Activated naive CD8-positive, alpha-beta T cell treated with anti-CD3 and anti-CD28 coated beads for 36 hours (primary cell): ENCODE data around the gene WHAMM. TPM values are rescaled to one million over a fixed set of nuclear protein-coding genes. Genes with fewer than 3 reads are reported as not detected.
"Not testable (repeated sequence)": the region's sequence is repeated elsewhere in the genome, so short reads cannot be mapped to it uniquely, and the experiment has no call there.

Experiments used
- DNase-seq: peaks from one replicate; pipeline ENCODE4 v3.0.0; 2021
- H3K27ac Mint-ChIP-seq: one replicate; pipeline ENCODE4 v1.8.0; 2022; ENCODE audit warnings: mild to moderate bottlenecking, moderate library complexity, mixed read lengths
- H3K27me3 Mint-ChIP-seq: one replicate; pipeline ENCODE4 v1.8.0; 2022; ENCODE audit warnings: mild to moderate bottlenecking, mixed read lengths
- H3K36me3 Mint-ChIP-seq: one replicate; pipeline ENCODE4 v1.8.0; 2021; ENCODE audit warnings: mild to moderate bottlenecking, mixed read lengths
- H3K4me1 Mint-ChIP-seq: one replicate; pipeline ENCODE4 v1.8.0; 2021; ENCODE audit warnings: mixed read lengths
- H3K4me3 Mint-ChIP-seq: one replicate; pipeline ENCODE4 v1.8.0; 2022; ENCODE audit warnings: mild to moderate bottlenecking, moderate library complexity, mixed read lengths
- H3K9me3 Mint-ChIP-seq: one replicate; pipeline ENCODE4 v1.8.0; 2022; ENCODE audit warnings: mixed read lengths
- total RNA-seq, 2 experiments: library from RNA; stranded (reverse); gene quantifications; one replicate each; pipeline ENCODE4 v1.2.3, GENCODE V29; 2021

WHAMM gene
- total RNA-seq, 2 experiments from 2014 or later: 6.5 to 7.6 TPM

- H3K27me3 Mint-ChIP-seq: no peaks in the 10 kb centered on the region
- no peaks in the 10 kb centered on the region for H3K9me3 Mint-ChIP-seq
- no peak for DNase-seq
- H3K4me3 Mint-ChIP-seq: no peak overlapping the region
- H3K27ac Mint-ChIP-seq: no peak overlapping the region
- H3K4me1 Mint-ChIP-seq: no peaks in the 10 kb centered on the region
- no peaks in the 10 kb centered on the region for H3K36me3 Mint-ChIP-seq
Observed at GRCh38 chr15:82862886-82863285, 53.5 kb downstream of the WHAMM start.

- H3K4me3 Mint-ChIP-seq: no peak overlapping the region
- no peak for DNase-seq
- no peaks in the 10 kb centered on the region for H3K9me3 Mint-ChIP-seq
- no peak overlapping the region for H3K27ac Mint-ChIP-seq
- no peaks in the 10 kb centered on the region for H3K27me3 Mint-ChIP-seq
- H3K4me1 Mint-ChIP-seq: no peaks in the 10 kb centered on the region
- no peaks in the 10 kb centered on the region for H3K36me3 Mint-ChIP-seq
Observed at GRCh38 chr15:82864967-82865366, 55.5 kb downstream of the WHAMM start.

GRCh38 chr15:82865581-82865980 lies 56.2 kb downstream of the WHAMM start:
- DNase-seq, H3K27me3 Mint-ChIP-seq, H3K4me3 Mint-ChIP-seq, H3K4me1 Mint-ChIP-seq, H3K9me3 Mint-ChIP-seq, H3K36me3 Mint-ChIP-seq, H3K27ac Mint-ChIP-seq: not testable (repeated sequence)

- not testable (repeated sequence) for DNase-seq, H3K4me1 Mint-ChIP-seq, H3K9me3 Mint-ChIP-seq, H3K4me3 Mint-ChIP-seq, H3K27me3 Mint-ChIP-seq, H3K36me3 Mint-ChIP-seq, H3K27ac Mint-ChIP-seq
Observed at GRCh38 chr15:82865981-82866380, 56.6 kb downstream of the WHAMM start.

- Mint-ChIP-seq H3K4me3 (no peak overlapping the region), H3K27ac (no peak overlapping the region), H3K4me1 (no peaks in the 10 kb centered on the region), H3K9me3 (no peaks in the 10 kb centered on the region), H3K27me3 (no peaks in the 10 kb centered on the region), H3K36me3 (no peaks in the 10 kb centered on the region)
- DNase-seq: no peak
Observed at GRCh38 chr15:82870727-82871320, 61.4 kb downstream of the WHAMM start.

- Mint-ChIP-seq H3K27ac (no peak overlapping the region), H3K4me3 (no peak overlapping the region), H3K27me3 (no peaks in the 10 kb centered on the region), H3K9me3 (no peaks in the 10 kb centered on the region), H3K36me3 (no peaks in the 10 kb centered on the region), H3K4me1 (no peaks in the 10 kb centered on the region)
- no peak for DNase-seq
Observed at GRCh38 chr15:82871358-82871757, 61.9 kb downstream of the WHAMM start.

GRCh38 chr15:82871832-82872484 lies 62.5 kb downstream of the WHAMM start:
- H3K36me3 Mint-ChIP-seq: no peaks in the 10 kb centered on the region
- H3K4me1 Mint-ChIP-seq: no peaks in the 10 kb centered on the region
- H3K9me3 Mint-ChIP-seq: no peaks in the 10 kb centered on the region
- no peaks in the 10 kb centered on the region for H3K27me3 Mint-ChIP-seq
- DNase-seq: no peak
- no peak overlapping the region for H3K27ac Mint-ChIP-seq
- H3K4me3 Mint-ChIP-seq: no peak overlapping the region

- no peaks in the 10 kb centered on the region for H3K27me3 Mint-ChIP-seq
- no peak overlapping the region for H3K27ac Mint-ChIP-seq
- no peaks in the 10 kb centered on the region for H3K4me1 Mint-ChIP-seq
- no peak overlapping the region for H3K4me3 Mint-ChIP-seq
- H3K36me3 Mint-ChIP-seq: no peaks in the 10 kb centered on the region
- DNase-seq: no peak
- no peaks in the 10 kb centered on the region for H3K9me3 Mint-ChIP-seq
Observed at GRCh38 chr15:82873000-82873680, 63.7 kb downstream of the WHAMM start.

- H3K4me3 Mint-ChIP-seq: no peak overlapping the region
- H3K9me3 Mint-ChIP-seq: no peaks in the 10 kb centered on the region
- H3K4me1 Mint-ChIP-seq: no peaks in the 10 kb centered on the region
- H3K36me3 Mint-ChIP-seq: no peaks in the 10 kb centered on the region
- no peaks in the 10 kb centered on the region for H3K27me3 Mint-ChIP-seq
- H3K27ac Mint-ChIP-seq: no peak overlapping the region
- DNase-seq: no peak
Observed at GRCh38 chr15:82874267-82874666, 64.8 kb downstream of the WHAMM start.

GRCh38 chr15:82874961-82875360 lies 65.5 kb downstream of the WHAMM start:
- no peak overlapping the region for H3K27ac Mint-ChIP-seq
- no peaks in the 10 kb centered on the region for H3K4me1 Mint-ChIP-seq
- DNase-seq: no peak
- H3K36me3 Mint-ChIP-seq: no peaks in the 10 kb centered on the region
- no peaks in the 10 kb centered on the region for H3K27me3 Mint-ChIP-seq
- H3K4me3 Mint-ChIP-seq: no peak overlapping the region
- H3K9me3 Mint-ChIP-seq: no peaks in the 10 kb centered on the region

GRCh38 chr15:82875411-82876003 lies 66.1 kb downstream of the WHAMM start:
- no peaks in the 10 kb centered on the region for H3K27me3 Mint-ChIP-seq
- no peak overlapping the region for H3K4me3 Mint-ChIP-seq
- no peak overlapping the region for H3K27ac Mint-ChIP-seq
- no peak for DNase-seq
- no peaks in the 10 kb centered on the region for H3K4me1 Mint-ChIP-seq
- no peaks in the 10 kb centered on the region for H3K9me3 Mint-ChIP-seq
- H3K36me3 Mint-ChIP-seq: no peaks in the 10 kb centered on the region

- no peaks in the 10 kb centered on the region for H3K4me1 Mint-ChIP-seq
- no peaks in the 10 kb centered on the region for H3K36me3 Mint-ChIP-seq
- H3K27me3 Mint-ChIP-seq: no peaks in the 10 kb centered on the region
- no peak overlapping the region for H3K4me3 Mint-ChIP-seq
- H3K27ac Mint-ChIP-seq: no peak overlapping the region
- no peaks in the 10 kb centered on the region for H3K9me3 Mint-ChIP-seq
- no peak for DNase-seq
Observed at GRCh38 chr15:82877825-82878224, 68.4 kb downstream of the WHAMM start.

- H3K36me3 Mint-ChIP-seq: no peaks in the 10 kb centered on the region
- no peak overlapping the region for H3K4me3 Mint-ChIP-seq
- H3K4me1 Mint-ChIP-seq: no peaks in the 10 kb centered on the region
- H3K27me3 Mint-ChIP-seq: no peaks in the 10 kb centered on the region
- no peak overlapping the region for H3K27ac Mint-ChIP-seq
- no peak for DNase-seq
- no peaks in the 10 kb centered on the region for H3K9me3 Mint-ChIP-seq
Observed at GRCh38 chr15:82878325-82878724, 68.9 kb downstream of the WHAMM start.

GRCh38 chr15:82880704-82881103 lies 71.3 kb downstream of the WHAMM start:
- Mint-ChIP-seq H3K27me3 (no peaks in the 10 kb centered on the region), H3K9me3 (no peaks in the 10 kb centered on the region), H3K36me3 (no peaks in the 10 kb centered on the region), H3K4me1 (no peaks in the 10 kb centered on the region), H3K27ac (no peak overlapping the region), H3K4me3 (no peak overlapping the region)
- DNase-seq: no peak

GRCh38 chr15:82881747-82882146 lies 72.3 kb downstream of the WHAMM start:
- no peak overlapping the region for H3K4me3 Mint-ChIP-seq
- no peak overlapping the region for H3K27ac Mint-ChIP-seq
- no peaks in the 10 kb centered on the region for H3K4me1 Mint-ChIP-seq
- no peak for DNase-seq
- no peaks in the 10 kb centered on the region for H3K9me3 Mint-ChIP-seq
- no peaks in the 10 kb centered on the region for H3K27me3 Mint-ChIP-seq
- H3K36me3 Mint-ChIP-seq: no peaks in the 10 kb centered on the region
